HG02610 (cell line): ENCODE data around the gene NIP7.
A peak's percentile ranks its signal among the peaks of the same experiment; 100 is the strongest.
"Not testable (repeated sequence)": the region's sequence is repeated elsewhere in the genome, so short reads cannot be mapped to it uniquely, and the experiment has no call there.

Source experiments
- ATAC-seq: cut with Tn5 transposase; IDR thresholded peaks from one replicate; pipeline ENCODE4 v1.9.1; 2021; ENCODE audit warnings: mild to moderate bottlenecking, moderate library complexity; ENCODE audit not compliant: unreplicated experiment

The NIP7 gene

DNA sequence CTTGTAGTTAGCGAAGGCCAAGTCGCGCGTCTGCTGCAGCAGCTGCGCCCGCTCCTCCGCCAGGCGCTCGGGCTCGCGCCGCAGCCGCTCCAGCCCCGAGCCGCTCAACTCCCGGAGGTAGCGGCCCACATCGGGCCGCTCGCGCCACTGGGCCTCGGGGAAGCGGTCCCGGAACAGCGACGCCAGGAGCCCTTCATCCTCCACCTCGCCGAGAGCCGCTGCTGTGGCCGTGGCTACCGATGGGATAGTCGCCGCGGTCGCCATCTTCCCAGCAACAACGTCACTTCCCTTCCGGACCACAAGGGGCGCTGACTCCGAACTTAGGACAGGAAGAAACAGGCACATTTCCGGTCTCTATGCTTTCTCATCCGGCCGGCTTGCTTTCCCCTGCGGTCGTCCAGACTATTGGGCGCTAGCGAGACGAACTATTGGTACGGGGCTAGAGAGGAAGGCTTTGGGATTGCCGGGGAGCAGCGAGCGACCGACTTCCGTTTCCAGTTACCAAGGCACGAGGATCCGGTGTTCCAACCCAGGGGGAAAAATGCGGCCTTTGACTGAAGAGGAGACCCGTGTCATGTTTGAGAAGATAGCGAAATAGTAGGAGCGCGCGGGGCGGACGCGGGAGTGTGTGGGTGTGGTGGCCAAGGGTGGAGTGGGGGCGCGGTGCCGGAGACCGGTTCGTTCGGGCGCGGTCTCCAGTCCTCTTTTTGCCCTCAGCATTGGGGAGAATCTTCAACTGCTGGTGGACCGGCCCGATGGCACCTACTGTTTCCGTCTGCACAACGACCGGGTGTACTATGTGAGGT lies at the start of gene NIP7, which contains the start of gene COG8:
TSS of gene NIP7 (plus strand) at position 484 of the 806 bp plus-strand sequence. CDS start at position 542, 58 bp downstream.
TSS of gene COG8 (minus strand) at position 276 of the 806 bp plus-strand sequence. CDS start at position 264, 12 bp downstream.
- ATAC-seq: peak; percentile 94

DNA sequence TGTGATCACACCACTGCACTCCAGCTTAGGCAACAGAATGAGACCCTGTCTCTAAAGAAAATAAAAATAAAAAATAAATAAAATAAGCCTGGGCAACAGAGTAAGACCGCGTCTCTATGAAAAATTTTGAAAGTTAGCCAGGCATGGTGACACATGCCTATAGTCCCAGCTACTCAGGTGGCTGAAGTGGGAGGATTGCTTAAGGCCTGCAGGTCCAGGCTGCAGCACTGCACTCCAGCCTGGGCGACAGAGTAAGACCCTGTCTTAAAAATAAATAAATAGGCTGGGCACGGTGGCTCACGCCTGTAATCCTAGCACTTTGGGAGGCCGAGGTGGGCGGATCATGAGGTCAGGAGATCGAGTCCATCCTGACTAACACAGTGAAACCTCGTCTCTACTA lies 47.9 kb upstream of the NIP7 start:
- ATAC-seq: not testable (repeated sequence)

DNA sequence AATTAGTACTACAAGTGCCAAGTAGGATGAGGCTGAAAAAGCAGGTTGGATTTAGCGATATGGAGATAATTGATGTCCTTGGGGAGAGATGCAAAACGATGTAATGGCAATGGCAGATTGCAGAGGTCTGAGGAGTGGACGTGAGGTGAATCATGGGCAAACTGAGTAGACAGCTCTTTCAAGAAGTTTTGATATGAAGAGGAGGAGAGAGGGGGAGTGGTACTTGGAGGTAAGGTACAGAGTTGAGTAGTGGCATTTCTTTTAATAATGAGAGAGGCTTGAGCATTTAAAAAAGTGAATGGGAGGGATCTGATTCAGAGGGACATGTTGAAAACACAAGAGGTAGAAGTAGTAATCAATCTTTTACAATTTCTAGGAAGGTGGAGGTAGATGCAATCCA lies 46.2 kb upstream of the NIP7 start:
- ATAC-seq: no peak

DNA sequence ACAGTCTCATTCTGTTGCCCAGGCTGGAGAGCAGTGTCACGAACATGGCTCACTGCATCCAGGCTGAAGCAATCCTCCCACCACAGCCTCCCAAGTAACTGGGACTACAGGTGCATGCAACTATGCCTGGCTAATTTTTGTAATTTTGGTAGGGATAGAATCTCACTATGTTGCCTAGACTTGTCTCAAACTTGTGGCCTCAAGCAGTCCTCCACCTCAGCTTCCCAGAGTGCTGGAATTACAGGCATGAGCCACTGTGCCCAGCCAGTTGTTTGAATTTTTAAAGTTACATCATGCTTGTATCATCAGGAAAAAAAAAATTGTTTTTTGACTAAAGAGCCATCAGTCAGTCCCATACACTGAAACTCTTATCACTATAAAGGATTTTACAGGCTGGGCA lies 45.5 kb upstream of the NIP7 start:
- no peak for ATAC-seq

DNA sequence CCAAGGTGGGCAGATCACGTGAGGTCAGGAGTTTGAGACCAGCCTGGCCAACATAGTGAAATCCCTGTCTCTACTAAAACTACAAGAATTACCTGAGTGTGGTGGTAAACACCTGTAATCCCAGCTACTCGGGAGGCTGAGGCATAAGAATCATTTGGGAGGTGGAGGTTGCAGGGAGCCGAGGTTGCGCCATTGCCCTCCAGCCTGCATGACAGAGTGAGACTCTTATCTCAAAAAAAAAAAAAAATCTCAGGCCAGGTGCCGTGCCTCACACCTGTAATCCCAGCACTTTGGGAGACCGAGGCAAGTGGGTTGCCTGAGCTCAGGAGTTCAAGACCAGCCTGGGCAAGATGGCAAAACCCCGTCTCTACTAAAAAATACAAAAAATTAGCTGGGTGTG lies 42.8 kb upstream of the NIP7 start:
- ATAC-seq: not testable (repeated sequence)

DNA sequence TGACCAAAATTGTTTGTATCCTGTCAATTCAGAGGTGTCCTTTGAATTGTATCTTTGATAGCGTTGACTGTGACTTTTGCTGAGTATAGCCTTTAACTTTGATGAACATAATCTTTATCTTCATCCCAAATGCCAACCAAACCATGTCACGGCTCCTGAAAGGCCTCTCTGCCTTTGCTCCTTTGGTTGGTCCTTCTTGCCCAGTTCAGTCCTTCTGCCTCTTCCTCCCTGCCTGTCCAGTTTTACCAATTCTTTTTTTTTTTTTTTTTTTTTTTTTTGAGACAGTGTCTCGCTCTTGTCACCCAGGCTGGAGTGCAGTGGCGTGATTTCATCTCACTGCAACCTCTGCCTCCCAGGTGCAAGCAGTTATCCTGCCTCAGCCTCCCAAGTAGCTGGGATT lies 41.3 kb upstream of the NIP7 start:
- ATAC-seq: no peak

DNA sequence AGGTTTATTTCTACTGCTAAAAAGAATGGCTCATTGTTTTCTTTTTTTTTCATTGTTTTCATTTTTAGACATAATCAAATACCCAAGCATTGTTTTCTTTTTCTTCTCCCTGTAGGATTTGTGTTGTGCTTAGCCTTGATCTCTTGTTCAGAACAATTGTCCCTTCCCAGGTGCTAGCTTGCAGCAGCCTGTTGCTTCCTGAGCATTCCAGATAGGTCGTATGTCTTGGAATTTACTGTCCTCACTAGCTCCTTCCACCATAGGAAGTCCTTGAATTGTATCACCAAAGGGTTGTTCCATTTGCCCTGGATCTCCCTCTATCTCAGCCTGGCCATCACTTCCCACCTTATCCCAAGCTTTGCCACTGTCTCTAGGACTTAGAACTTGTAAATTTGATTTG lies 38.4 kb upstream of the NIP7 start:
- ATAC-seq: no peak

DNA sequence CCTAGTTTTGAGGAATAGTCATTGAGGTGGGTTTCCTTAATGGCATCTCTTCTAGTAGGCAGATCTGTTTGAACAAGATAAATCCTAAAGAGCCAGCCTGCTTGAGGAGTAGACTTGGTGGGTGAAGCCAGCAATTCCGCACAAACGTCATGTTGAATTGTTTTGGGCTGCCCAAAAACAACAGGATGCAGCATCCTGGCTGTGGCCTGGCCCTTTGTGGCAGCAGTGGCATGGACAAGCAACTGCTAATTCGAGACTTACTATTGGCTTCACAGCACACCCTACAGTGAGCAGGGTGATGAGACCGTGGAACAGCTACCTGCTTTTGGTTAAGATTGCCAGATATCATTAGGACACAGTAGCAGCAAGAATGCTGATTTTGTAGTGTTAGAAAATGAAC lies 37.7 kb upstream of the NIP7 start:
- no peak for ATAC-seq

DNA sequence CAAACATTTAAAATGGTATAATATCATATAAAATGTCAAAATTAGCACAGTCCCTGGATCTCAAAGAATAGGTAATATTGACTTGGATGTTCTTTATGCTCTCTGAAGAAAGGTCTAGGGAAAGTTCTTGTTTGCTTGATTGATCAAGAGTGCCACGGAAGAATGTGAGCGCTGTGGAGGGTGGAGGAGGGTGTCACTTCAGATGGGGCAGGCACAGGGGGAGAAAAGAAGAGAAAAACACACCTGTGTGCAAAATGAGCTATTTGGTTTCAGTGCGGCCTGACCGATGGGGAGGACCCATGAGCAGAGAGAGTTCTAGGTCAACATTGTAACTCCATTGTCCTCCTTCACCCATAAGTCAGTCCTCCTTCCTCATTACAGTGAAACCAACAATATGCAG lies 37.3 kb upstream of the NIP7 start:
- no peak for ATAC-seq

DNA sequence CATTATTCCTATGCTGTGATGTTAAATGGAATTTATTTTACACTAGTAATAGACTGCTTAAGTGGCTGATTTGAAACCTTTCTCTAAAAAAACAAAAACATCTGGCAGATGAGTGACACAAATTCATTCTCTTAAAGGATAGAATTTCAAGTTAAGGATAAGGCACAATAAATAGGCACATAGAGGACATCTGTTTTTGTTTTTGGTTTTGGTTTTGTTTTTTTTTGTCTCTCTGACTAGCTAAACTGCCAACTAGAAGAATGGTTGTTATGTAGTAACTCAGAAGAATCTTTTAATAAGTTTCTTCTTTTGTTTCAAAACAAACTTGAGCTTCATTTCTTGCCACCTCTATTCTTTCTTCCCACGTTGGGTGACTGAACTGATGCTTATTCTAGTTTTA lies 33.5 kb upstream of the NIP7 start:
- no peak for ATAC-seq

DNA sequence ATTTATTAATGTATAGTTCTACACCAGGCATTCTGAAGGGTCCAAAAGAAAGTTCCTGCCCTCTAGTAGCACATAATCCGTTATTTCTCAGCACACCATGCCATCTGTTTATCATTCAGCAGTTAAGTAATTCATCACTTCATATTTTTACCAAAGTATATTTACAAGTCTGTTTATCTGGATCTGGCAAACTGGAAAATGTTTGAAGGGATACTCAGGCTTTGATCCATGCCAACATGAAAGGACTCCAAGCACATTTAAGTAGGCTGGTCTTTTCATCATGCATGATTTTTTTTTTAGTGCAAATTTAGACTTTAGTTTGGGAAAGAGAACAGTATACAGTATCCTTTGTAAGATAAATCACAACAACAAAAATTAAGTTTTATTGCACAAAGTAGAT lies 32.5 kb upstream of the NIP7 start:
- no peak for ATAC-seq

DNA sequence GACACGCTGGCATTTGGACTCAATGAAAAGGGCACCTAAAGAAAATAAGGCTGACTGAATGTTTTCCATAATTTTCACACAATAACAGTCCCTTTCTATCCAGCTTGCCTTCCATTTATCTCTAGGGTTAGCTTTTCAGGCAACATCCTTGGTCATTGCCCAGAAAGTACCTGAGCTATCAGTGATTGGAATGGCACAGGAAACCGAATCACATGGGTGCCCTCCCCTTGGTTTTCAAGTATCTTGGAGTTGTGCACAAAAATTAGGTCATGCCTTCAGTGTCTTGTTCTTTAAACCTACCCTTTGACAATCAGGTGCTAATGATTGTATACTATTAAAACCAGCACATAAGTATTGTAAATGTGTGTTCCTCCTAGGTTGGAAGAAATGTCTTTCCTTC lies 31.7 kb upstream of the NIP7 start:
- no peak for ATAC-seq

DNA sequence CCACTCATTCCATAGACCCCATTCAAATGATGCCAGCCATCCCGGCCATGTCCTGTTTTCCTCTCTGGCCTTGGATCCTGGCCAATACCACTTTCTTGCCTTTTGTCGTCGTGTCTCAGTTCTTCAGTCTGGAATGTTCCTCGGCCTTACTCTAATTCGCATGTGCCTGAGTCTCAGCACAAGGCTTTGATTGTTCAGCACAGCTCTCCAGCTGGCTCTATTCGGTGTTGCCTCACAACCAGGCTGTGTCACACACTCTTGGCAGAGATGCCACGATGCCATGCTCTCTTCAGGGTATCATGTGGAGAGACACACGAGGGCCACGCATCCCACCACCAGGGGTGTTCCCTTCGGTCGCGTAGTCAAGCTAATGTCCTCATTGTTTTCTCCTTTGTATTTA lies 30.3 kb upstream of the NIP7 start:
- ATAC-seq: no peak

DNA sequence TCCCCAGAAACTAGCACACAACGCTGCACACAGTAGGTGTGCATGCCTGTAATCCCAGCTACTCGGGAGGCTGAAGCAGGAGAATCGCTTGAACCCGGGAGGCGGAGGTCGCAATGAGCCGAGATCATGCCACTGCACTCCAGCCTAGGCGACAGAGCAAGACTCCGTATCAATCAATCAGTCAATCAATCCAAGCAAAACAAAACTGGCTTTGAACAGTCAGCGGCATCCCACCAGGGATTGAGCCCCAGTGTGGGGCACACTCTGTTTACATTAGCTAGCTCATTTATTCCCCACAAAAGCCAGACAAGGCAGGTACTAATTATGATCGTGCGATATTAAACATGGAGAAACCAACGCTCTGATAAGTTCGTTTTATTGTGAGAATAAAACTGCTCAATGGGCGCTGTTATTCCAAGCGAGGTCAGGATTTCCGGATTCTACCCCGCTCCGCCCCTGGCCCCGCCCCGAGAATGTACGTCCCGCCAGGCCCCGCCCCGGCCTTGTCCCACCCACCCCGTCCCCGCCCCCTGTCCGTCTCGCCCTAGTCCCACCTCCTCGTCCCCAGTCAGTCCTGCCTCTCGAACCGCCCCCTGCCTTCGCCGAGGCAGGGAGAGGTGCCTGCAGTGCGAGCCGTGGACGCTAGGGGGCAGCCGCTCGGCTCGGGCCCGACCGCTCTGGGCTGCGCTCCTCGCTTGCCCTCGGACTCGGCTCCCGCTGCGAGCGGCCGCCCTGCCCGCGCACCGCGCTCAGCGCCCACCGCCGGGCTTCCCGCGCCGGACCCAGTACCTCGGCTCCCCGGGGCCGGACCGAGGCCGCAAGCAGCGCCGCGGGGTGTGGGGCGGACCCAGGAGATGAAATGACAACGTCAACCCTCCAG lies 28.7 kb upstream of the NIP7 start, which contains the start of gene VPS4A:
TSS of gene VPS4A (plus strand) at position 698 of the 880 bp plus-strand sequence. CDS start at position 860, 162 bp downstream.
- ATAC-seq: peak; percentile 94

DNA sequence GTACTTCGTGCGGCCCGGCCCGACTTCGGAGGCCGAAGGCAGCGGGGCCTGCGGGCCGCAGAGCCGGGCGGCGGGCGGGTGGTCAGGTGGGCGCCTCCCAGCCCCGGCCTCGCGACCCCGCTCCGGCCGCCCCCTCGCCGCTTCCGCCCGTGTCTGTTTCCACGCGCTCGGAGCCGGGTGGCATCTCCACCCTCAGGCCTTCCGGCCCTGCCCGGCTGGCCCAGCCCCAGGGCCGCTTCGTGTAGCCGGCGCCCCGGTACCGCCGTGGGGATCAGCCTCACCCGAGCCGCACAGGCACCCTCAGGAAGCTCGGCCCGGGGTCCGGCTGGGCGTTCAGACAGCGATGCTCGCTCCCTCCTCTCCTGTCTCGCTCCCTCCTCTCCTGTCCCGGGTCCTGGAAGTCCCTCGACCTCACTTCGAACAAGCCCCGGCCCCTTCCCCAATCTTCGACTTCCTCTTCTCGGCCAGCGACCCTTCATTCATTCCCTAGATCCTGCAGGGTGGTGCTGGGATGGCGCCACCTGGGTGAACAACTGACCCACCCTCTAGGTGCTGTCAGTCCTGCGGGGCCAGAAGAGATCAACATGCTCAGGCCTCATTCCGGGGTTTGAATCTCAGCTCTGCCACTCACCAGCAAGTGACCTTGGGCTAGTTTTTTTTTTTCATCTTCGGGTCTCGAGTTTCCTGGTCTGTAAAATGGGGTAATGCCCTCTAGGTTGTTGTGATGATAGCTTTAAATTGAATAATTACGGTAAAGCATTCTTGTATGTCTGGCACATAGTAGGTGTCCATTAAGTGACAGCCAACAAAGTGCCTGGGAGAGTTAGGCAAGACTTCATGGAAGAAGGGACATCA lies 27.8 kb upstream of the NIP7 start:
- ATAC-seq: peak; percentile 46

DNA sequence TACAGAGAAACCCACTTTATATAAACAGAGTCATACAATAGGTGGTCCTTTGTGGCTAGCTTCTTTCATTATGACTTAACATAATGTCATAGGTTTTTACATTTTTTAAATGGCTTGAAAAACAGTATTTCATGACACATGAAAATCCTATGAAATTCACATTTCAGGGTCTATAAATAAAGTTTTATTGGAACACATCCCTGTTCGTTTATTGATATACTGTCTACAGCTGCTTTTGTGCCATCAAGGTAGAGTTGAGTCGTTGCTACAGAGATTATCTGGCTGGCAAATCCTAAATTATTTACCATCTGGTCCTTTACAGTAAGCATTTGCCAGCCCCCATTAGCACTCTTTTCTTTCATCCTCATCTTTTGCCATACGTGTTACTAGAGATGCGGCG lies 26.1 kb upstream of the NIP7 start:
- ATAC-seq: no peak

DNA sequence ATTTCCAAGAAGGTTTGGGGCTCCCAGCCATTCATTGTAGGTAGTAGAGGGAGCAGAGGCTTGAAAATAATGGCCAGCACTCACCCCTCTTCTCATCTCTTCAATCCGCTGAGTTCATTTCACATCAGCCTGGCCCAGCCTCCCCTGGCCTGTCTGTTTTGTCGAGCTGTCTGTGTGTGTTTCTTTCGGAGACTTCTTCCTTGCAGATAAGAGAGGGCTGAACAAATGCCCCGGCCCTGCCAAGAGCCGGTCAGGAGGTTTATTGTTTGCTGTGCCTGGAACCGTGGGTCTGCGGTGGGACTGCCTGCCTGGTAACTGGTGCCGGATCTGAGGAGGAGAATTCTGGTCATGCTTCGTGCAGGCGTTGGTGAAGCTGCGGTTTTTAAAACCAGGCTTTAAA lies 25.0 kb upstream of the NIP7 start:
- no peak for ATAC-seq

DNA sequence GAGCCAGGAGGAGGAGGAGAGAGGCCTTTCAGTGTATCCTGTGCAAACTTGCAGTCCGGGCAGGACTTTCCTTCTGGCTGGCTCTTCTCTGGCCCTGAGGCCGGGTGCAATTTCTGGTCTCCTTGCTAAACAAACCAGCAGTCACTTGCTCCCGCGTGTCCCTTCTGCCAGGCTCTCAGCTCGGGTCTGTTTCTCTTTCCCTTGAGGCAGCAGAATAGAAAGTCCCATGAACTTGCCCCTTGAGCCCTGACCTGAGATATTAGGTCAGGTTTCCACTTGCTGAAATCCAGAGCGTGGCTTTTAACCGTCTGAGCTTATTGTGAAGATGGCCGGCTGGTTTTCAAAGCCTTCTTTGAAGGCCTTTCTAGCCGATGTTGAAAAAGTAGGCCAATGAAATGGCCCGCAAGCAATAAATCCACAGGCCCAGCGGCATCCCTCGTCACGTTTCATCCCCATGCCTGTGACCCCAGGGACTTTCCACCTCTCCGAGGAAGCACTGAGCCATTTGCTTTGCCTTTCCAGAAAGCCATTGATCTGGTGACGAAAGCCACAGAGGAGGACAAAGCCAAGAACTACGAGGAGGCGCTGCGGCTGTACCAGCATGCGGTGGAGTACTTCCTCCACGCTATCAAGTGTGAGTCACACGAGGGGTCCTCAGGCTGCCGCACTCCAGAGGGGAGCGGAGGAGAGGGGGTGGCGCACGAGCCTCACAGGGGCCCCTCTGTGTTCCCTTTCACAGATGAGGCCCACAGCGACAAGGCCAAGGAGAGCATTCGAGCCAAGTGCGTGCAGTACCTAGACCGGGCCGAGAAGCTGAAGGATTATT lies 23.9 kb upstream of the NIP7 start:
- ATAC-seq: no peak

DNA sequence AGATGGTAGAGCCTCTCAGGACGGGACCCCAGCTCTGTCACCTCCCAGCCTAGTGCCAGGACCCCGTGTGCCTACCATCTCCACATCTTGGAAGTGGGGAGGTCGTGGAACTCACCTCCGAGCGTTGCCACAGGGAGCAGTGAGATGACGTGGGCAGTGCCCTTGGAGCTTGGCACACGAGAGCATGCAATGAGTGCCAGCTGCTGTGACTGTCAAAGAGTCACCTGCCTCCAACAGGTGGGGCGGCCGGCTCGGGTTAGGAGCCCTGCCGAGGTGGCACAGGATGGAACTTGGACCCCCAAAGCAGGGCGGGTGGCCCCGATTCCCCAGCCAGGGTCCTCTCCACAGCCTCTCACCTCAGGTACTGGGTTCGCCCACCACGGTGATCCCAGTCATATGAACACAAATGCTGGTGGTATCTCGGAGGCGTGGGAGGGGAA lies 23.0 kb upstream of the NIP7 start:
- no peak for ATAC-seq
